Measurements from ENCODE around the gene DENND4B.
A peak's percentile ranks its signal among the peaks of the same experiment; 100 is the strongest.

The DENND4B gene

GRCh38 chr1:153970346-153970745 lies 23.8 kb upstream of the DENND4B start:
- no peak for DNase-seq (ENCODE audit: low read depth)

GRCh38 chr1:153968972-153969371 lies 22.5 kb upstream of the DENND4B start:
- no peak for DNase-seq (ENCODE audit: low read depth)

- DNase-seq (ENCODE audit: low read depth), result no peak
Measured at GRCh38 chr1:153968408-153968807, 21.9 kb upstream of the DENND4B start.

- no peak for DNase-seq (ENCODE audit: low read depth)
Measured at GRCh38 chr1:153968000-153968363, 21.5 kb upstream of the DENND4B start.

GRCh38 chr1:153967107-153967999 lies 20.8 kb upstream of the DENND4B start, which contains the start of gene CREB3L4:
Gene CREB3L4 (plus strand): TSS chr1:153967902. CDS start chr1:153968526, 624 bp downstream.
- peak; percentile 98 for DNase-seq (ENCODE audit: low read depth)

- DNase-seq (ENCODE audit: low read depth), result no peak
Measured at GRCh38 chr1:153963850-153964331, 17.4 kb upstream of the DENND4B start.

- peak; percentile 93 for DNase-seq (ENCODE audit: low read depth)
Measured at GRCh38 chr1:153963030-153963849, 16.7 kb upstream of the DENND4B start, which contains the start of gene SLC39A1. Gene SLC39A1 (minus strand): TSS chr1:153963537. CDS start chr1:153962715, 822 bp downstream.

GRCh38 chr1:153962088-153963029 lies 15.8 kb upstream of the DENND4B start:
- no peak for DNase-seq (ENCODE audit: low read depth)

- DNase-seq (ENCODE audit: low read depth), result no peak
Measured at GRCh38 chr1:153961421-153961820, 14.9 kb upstream of the DENND4B start.

- DNase-seq (ENCODE audit: low read depth), result no peak
Measured at GRCh38 chr1:153960206-153960605, 13.7 kb upstream of the DENND4B start.

- no peak for DNase-seq (ENCODE audit: low read depth)
Measured at GRCh38 chr1:153959454-153959853, 12.9 kb upstream of the DENND4B start.

GRCh38 chr1:153958961-153959260 lies 12.4 kb upstream of the DENND4B start:
- no peak for DNase-seq (ENCODE audit: low read depth)

- peak; percentile 99 for DNase-seq (ENCODE audit: low read depth)
Measured at GRCh38 chr1:153958111-153958960, 11.8 kb upstream of the DENND4B start, which contains the start of gene CRTC2. Gene CRTC2 (minus strand): TSS chr1:153958612. CDS start chr1:153958497, 115 bp downstream.

- no peak for DNase-seq (ENCODE audit: low read depth)
Measured at GRCh38 chr1:153957744-153958110, 11.2 kb upstream of the DENND4B start.

- no peak for DNase-seq (ENCODE audit: low read depth)
Measured at GRCh38 chr1:153956997-153957715, 10.6 kb upstream of the DENND4B start.

GRCh38 chr1:153954826-153955225 lies 8.3 kb upstream of the DENND4B start:
- DNase-seq (ENCODE audit: low read depth), result no peak

- DNase-seq (ENCODE audit: low read depth), result no peak
Measured at GRCh38 chr1:153953859-153954365, 7.4 kb upstream of the DENND4B start.

GRCh38 chr1:153951801-153952200 lies 5.3 kb upstream of the DENND4B start:
- no peak for DNase-seq (ENCODE audit: low read depth)

- DNase-seq (ENCODE audit: low read depth), result no peak
Measured at GRCh38 chr1:153951183-153951582, 4.7 kb upstream of the DENND4B start.

All from stromal cell of bone marrow (primary cell).